ENCODE results near the gene CAPN8.

GRCh38 chr1:223653015-223653414, 12.5 kb downstream of the CAPN8 start:
- TF ChIP-seq YY1 (IDR thresholded peaks at IDR 0.05; ENCODE audit: low read depth) (no peak), SMC3 (IDR thresholded peaks at IDR 0.05; ENCODE audit: low read depth, low read length) (no peak), EP300 (IDR thresholded peaks at IDR 0.05; ENCODE audit: borderline replicate concordance in 1 of 2, low read depth in 1 of 2, low read length in 1 of 2) (no peak), RAD21 (IDR thresholded peaks at IDR 0.05; ENCODE audit: low read length) (no peak), TAF1 (IDR thresholded peaks at IDR 0.05; ENCODE audit: borderline replicate concordance, low read depth, low read length) (no peak), RXRA (IDR thresholded peaks at IDR 0.05; ENCODE audit: borderline replicate concordance, low read depth) (no peak), FOXM1 (IDR thresholded peaks at IDR 0.05; ENCODE audit: low read depth) (no peak)
- TF ChIP-seq, protein P1, sequence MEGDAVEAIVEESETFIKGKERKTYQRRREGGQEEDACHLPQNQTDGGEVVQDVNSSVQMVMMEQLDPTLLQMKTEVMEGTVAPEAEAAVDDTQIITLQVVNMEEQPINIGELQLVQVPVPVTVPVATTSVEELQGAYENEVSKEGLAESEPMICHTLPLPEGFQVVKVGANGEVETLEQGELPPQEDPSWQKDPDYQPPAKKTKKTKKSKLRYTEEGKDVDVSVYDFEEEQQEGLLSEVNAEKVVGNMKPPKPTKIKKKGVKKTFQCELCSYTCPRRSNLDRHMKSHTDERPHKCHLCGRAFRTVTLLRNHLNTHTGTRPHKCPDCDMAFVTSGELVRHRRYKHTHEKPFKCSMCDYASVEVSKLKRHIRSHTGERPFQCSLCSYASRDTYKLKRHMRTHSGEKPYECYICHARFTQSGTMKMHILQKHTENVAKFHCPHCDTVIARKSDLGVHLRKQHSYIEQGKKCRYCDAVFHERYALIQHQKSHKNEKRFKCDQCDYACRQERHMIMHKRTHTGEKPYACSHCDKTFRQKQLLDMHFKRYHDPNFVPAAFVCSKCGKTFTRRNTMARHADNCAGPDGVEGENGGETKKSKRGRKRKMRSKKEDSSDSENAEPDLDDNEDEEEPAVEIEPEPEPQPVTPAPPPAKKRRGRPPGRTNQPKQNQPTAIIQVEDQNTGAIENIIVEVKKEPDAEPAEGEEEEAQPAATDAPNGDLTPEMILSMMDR (IDR thresholded peaks at IDR 0.05): no peak
- TF ChIP-seq, protein P2, sequence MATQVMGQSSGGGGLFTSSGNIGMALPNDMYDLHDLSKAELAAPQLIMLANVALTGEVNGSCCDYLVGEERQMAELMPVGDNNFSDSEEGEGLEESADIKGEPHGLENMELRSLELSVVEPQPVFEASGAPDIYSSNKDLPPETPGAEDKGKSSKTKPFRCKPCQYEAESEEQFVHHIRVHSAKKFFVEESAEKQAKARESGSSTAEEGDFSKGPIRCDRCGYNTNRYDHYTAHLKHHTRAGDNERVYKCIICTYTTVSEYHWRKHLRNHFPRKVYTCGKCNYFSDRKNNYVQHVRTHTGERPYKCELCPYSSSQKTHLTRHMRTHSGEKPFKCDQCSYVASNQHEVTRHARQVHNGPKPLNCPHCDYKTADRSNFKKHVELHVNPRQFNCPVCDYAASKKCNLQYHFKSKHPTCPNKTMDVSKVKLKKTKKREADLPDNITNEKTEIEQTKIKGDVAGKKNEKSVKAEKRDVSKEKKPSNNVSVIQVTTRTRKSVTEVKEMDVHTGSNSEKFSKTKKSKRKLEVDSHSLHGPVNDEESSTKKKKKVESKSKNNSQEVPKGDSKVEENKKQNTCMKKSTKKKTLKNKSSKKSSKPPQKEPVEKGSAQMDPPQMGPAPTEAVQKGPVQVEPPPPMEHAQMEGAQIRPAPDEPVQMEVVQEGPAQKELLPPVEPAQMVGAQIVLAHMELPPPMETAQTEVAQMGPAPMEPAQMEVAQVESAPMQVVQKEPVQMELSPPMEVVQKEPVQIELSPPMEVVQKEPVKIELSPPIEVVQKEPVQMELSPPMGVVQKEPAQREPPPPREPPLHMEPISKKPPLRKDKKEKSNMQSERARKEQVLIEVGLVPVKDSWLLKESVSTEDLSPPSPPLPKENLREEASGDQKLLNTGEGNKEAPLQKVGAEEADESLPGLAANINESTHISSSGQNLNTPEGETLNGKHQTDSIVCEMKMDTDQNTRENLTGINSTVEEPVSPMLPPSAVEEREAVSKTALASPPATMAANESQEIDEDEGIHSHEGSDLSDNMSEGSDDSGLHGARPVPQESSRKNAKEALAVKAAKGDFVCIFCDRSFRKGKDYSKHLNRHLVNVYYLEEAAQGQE (IDR thresholded peaks at IDR 0.05; ENCODE audit: low read depth, low read length): no peak

All from SK-N-SH (cell line).